Motor neuron (in vitro differentiated cells): ENCODE data around the gene VAMP3. TPM values are rescaled to one million over a fixed set of nuclear protein-coding genes. Genes with fewer than 3 reads are reported as not detected.

Experiments
- ATAC-seq, 8 experiments: fragments of 200-7000 bp; cut with Tn5 transposase; replicated peaks in 6 of 8; 2 replicates each; pipeline ENCODE4 v1.8.0; 2021; ENCODE audit warnings: mild to moderate bottlenecking in 8 of 8, moderate library complexity in 8 of 8
- H3K27ac ChIP-seq, 2 donors: fragments of 250-450 bp; sonication (Bioruptor Pico); 2 replicates each; pipeline ENCODE4 v1.9.0; 2021; ENCODE audit warnings: antibody characterized with exemption in 2 of 2, mild to moderate bottlenecking in 2 of 2, moderate library complexity in 1 of 2
- H3K4me1 ChIP-seq, 2 donors: fragments of 250-450 bp; sonication (Bioruptor Pico); replicated peaks in 1 of 2; 2 replicates each; pipeline ENCODE4 v1.6.1; 2021; ENCODE audit warnings: antibody characterized with exemption in 2 of 2, mild to moderate bottlenecking in 2 of 2, moderate library complexity in 1 of 2
- H3K4me3 ChIP-seq, 5 donors: fragments of 250-450 bp; sonication (Bioruptor Pico); 2 replicates each; pipeline ENCODE4 v1.9.0; 2021; ENCODE audit warnings: antibody characterized with exemption in 5 of 5, mild to moderate bottlenecking in 5 of 5, moderate library complexity in 4 of 5
- WGBS, 10 experiments: fragments of 450-650 bp; shearing (Covaris generic); methylation state at CpG; one replicate each; pipeline ENCODE4 v1.0.0; 2022; 5-methylcytosine and 5-hydroxymethylcytosine counted together
- in situ Hi-C, 9 experiments: fragments of 400-800 bp; cut with MboI; loops; one replicate each; pipeline ENCODE4 v1.15.0; 2021; ENCODE audit warnings: low sequenced_read_pairs in 9 of 9, low pct_unique_long_range_greater_than_20kb in 2 of 9; ENCODE audit not compliant: unreplicated experiment in 9 of 9
- total RNA-seq, 8 experiments: library from RNA; unstranded; fragments of 300-600 nt; gene quantifications; 2 replicates each; pipeline versions ENCODE4 v1.2.3 to v1.2.4, GENCODE V29; 2022

VAMP3 gene
- total RNA-seq, 8 experiments from 2014 or later, result 24.0 to 114 (median 52.2) TPM

DNA sequence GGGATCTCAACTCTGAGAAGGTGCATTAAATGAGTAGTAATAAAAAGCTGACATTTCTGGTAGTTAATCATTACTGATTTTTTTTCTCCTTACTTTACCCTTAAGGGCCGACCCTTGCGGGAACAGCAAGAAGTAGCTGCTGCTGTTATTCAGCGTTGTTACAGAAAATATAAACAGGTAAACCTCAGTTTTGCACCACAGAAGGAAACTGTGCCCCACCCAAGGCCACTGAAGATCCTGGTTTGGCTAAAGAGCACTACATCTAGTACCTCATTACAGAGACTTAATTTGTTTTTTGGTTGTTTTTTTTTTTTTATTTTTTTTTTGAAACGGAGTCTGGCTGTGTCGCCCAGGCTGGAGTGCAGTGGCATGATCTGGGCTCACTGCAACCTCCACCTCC lies 23.5 kb upstream of the VAMP3 start:
- in situ Hi-C loops, result loop anchor here in 1 of 9 experiments (10.0 kb wide), 1 partner anchor 73 kb away; no protein-coding TSS in a partner anchor
- ATAC-seq, result no peak
- WGBS, 10 experiments, result 73 to 100% (median 99%) methylated on average over 1 to 5 of the region's 5 CpGs
- Histone ChIP-seq H3K4me3 (no peak overlapping the region), H3K27ac (no peak overlapping the region), H3K4me1 (peaks cover 4 to 6% of the 10 kb centered on the region in 2 donors)

DNA sequence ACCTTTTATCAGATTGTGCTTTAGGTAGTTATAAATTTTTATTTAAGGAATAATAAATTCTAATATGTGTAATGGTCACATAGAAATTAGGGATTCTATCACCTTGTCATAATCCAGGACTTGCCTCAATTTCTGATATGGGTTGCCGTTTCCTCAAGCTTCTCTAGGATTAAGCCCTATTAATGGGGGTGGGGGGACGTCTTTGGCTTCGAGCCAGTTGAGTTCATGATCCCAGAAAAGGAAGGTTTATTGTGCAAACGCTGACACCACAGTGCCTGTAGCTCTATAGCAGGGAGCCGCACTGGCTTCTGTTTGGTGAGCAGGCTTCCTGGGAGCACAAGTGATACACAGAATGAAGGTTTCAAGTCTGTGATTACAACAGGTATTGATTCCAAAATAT lies 22.0 kb upstream of the VAMP3 start:
- 23 to 70% (median 44%) methylated on average over 2 to 5 of the region's 5 CpGs; no CpG with 5 or more reads in 2 of the 10 experiments for WGBS, 10 experiments
- H3K27ac ChIP-seq, result no peak overlapping the region
- peaks cover 9 to 12% of the 10 kb centered on the region in 2 donors for H3K4me1 ChIP-seq
- in situ Hi-C loops, result loop anchor here in 1 of 9 experiments (10.0 kb wide), 1 partner anchor 74 kb away; no protein-coding TSS in a partner anchor
- H3K4me3 ChIP-seq, result no peak overlapping the region
- ATAC-seq, result no peak

DNA sequence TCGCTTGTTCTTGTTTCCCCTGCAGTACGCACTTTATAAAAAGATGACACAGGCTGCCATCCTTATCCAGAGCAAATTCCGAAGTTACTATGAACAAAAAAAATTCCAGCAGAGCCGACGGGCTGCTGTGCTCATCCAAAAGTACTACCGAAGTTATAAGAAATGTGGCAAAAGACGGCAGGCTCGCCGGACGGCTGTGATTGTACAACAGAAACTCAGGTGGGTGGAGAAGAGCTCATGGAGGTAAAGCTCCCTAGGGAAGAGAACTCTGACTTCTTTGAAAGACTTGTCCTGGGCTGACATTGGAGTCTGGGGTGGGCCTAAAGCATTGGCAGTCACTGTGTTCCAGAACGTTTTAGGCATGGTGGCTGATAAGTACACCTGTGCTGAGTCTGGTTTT lies 19.9 kb upstream of the VAMP3 start:
- WGBS, 10 experiments, result 34 to 98% (median 85%) methylated on average over 1 to 11 of the region's 11 CpGs
- in situ Hi-C loops, result loop anchor here in 4 of 9 experiments (5.0 to 25.0 kb wide), 2 partner anchors 84 to 89 kb away; no protein-coding TSS in a partner anchor
- H3K27ac ChIP-seq, result no peak overlapping the region
- peaks cover 9 to 12% of the 10 kb centered on the region in 2 donors for H3K4me1 ChIP-seq
- no peak for ATAC-seq
- no peak overlapping the region for H3K4me3 ChIP-seq

DNA sequence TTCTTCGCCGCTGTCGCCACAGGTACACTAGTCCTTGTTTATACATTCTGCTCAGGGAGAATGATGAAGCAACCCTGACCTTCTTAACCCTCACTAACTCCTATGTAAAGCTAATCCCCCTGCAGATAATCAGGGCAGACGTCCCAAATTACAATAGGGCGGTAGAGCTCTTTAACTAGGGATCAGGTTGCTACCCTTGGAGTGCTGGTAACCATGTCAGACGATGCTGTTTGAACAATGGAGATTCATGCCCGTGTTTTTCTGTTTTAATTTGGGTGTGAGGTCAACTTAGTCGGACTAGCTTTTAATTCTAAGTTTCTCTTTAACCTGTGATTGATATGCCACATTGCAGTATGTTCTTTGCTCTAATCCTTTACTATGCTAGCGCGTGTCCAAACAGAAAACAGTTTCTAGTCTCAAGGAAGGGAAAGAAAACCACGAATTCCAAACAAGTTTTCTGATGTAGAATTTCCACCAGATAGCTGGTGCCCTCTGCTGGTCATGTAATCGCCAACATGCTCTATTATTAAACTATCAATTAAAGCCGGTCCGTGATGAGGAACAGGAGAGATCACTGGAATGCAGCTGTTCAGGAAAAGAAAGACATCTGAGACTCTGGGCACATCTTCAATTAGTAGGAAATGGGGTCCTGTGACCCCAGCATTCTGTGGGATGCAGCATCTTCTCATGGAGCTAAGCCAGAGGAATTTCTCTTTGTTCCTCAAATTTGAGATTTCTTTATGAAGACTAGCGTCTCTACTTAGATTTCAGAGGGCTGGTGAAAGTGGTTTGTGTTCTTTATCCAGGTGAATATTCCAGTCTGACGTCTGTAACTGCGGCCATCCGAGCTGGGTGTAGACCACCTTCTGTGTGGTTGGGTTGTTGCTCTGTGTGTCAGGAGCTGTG lies 18.3 kb upstream of the VAMP3 start:
- H3K4me3 ChIP-seq, result no peak overlapping the region
- no peak overlapping the region for H3K27ac ChIP-seq
- WGBS, 10 experiments, result 0 to 46% (median 20%) methylated on average over 1 to 18 of the region's 18 CpGs
- in situ Hi-C loops, result loop anchor here in 4 of 9 experiments (5.0 to 25.0 kb wide), 2 partner anchors 85 to 90 kb away; no protein-coding TSS in a partner anchor
- ATAC-seq, result peak; percentile 57 to 93 (median 68)
- peaks cover 9 to 12% of the 10 kb centered on the region in 2 donors for H3K4me1 ChIP-seq

DNA sequence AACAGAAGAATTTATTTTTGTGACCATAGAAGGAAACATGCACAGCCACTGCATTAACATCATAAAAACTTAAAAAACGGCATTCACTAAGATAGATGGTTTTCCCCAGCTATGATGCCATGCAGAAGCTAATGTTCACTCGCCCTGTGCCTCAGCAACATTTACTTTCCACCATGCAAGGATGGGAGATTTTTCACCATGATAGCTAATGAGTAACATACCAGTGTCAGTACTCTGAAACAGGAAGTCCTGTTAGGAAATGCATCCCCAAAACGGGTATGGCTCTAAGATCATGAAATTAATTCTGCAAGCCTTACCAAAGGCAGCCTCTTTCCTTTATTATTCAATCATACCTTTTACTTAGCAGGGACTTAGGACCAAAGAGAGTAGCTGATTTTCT lies 17.5 kb upstream of the VAMP3 start:
- H3K4me3 ChIP-seq, result no peak overlapping the region
- ATAC-seq, result no peak
- no peak overlapping the region for H3K27ac ChIP-seq
- in situ Hi-C loops, result loop anchor here in 4 of 9 experiments (5.0 to 25.0 kb wide), 2 partner anchors 86 to 91 kb away; no protein-coding TSS in a partner anchor
- WGBS, 10 experiments, result 13 to 92% (median 58%) methylated on average over 1 to 3 of the region's 3 CpGs; no CpG with 5 or more reads in 1 of the 10 experiments
- peaks cover 9 to 12% of the 10 kb centered on the region in 2 donors for H3K4me1 ChIP-seq

DNA sequence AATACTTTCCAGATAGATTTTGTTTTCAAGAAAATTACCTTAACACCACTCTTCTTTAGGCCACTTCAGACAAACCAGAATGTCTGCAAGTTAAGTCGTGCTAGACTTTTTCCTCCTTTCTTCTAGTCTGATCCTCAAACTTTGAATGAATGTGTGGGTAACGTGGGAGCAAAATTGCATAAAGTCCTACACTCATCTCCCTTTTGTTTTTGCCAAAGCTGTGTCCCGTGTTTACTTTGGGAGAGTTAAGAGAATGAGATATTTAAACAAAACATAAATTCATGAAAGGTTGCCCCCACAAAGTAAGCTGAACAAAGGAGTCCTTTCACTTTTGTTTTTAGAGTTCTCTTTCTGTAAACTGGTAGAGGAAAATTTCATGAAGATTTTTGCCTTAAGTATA lies 16.9 kb upstream of the VAMP3 start:
- Histone ChIP-seq H3K4me3 (no peak overlapping the region), H3K27ac (no peak overlapping the region), H3K4me1 (peaks cover 9 to 12% of the 10 kb centered on the region in 2 donors)
- ATAC-seq, result no peak
- in situ Hi-C loops, result loop anchor here in 4 of 9 experiments (5.0 to 25.0 kb wide), 2 partner anchors 87 to 92 kb away; no protein-coding TSS in a partner anchor
- 30 to 94% (median 84%) methylated on average over 2 to 3 of the region's 3 CpGs; no CpG with 5 or more reads in 1 of the 10 experiments for WGBS, 10 experiments

DNA sequence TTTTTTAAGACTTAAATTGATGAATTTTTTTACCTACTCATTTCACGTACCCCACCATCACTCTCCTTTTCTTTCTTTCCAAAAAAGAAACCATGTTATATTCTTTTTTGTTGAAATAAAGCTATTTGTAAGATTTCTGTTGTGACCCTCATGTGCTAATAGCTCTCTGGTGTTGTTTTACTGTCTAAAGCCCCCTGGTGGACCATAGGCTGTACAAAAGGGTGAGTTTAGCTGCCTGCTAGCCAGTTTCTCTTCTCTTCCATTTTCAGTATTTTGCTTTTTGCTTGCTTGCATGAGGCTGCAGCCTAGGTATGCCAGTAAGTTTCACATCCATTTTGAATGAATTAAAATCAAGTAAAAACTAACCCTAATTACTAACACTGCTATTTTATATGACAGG lies 15.6 kb upstream of the VAMP3 start:
- 0 to 100% (median 33%) methylated on average over 1 of the region's 1 CpG; no CpG with 5 or more reads in 3 of the 10 experiments for WGBS, 10 experiments
- Histone ChIP-seq H3K27ac (no peak overlapping the region), H3K4me3 (no peak overlapping the region), H3K4me1 (peaks cover 9 to 12% of the 10 kb centered on the region in 2 donors)
- ATAC-seq, result peak in 1 of 8 experiments; percentile 74
- in situ Hi-C loops, result loop anchor here in 3 of 9 experiments (25.0 kb wide), 1 partner anchor 93 kb away; no protein-coding TSS in a partner anchor

DNA sequence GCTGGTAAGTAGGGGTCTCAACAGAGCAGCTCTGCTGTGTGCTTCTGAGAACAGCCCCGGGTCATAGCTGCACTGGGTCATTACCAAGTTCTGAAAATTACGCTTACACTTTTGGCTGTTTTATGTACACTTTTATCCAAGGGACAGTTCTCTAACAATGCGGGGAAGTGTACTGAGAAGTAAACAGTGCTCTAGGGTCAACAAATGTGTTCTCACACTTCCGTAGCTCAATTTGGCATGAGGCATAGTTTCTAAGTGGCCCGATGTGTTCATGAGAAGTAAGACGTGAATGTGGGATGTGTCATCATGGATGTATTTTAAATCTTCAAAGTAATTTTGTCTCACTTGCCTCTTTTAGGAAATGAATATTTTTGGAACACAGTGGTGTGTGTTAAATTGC lies 10.9 kb upstream of the VAMP3 start:
- 44 to 100% (median 93%) methylated on average over 1 to 6 of the region's 6 CpGs; no CpG with 5 or more reads in 2 of the 10 experiments for WGBS, 10 experiments
- no peak overlapping the region for H3K27ac ChIP-seq
- H3K4me3 ChIP-seq, result no peak overlapping the region
- no peak for ATAC-seq
- H3K4me1 ChIP-seq, result no peaks in the 10 kb centered on the region
- in situ Hi-C loops, result loop anchor here in 3 of 9 experiments (25.0 kb wide), 1 partner anchor 98 kb away; no protein-coding TSS in a partner anchor

DNA sequence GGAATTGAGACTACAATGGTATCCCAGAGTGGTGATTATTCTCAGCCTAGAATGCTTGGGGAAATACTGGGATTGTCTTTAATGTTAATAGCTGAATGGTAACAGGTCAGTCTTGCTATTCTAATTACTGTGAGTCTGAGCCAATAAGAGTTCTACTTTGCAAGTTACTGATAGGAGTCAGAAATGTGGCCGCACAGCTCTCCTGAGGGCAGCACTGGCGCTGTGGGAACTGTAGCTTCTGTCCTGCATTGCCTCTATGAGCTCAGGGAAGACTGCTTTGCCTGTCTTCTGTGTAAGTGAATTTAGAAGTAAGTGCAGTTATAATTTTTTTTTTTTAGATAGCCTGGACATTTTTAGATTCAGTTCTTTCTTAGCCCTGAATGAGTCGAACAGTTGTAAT lies 10.0 kb upstream of the VAMP3 start:
- no peak overlapping the region for H3K4me3 ChIP-seq
- H3K27ac ChIP-seq, result no peak overlapping the region
- 13 to 100% (median 77%) methylated on average over 1 to 3 of the region's 3 CpGs; no CpG with 5 or more reads in 2 of the 10 experiments for WGBS, 10 experiments
- no peaks in the 10 kb centered on the region for H3K4me1 ChIP-seq
- in situ Hi-C loops, result loop anchor here in 3 of 9 experiments (25.0 kb wide), 1 partner anchor 99 kb away; no protein-coding TSS in a partner anchor
- no peak for ATAC-seq

DNA sequence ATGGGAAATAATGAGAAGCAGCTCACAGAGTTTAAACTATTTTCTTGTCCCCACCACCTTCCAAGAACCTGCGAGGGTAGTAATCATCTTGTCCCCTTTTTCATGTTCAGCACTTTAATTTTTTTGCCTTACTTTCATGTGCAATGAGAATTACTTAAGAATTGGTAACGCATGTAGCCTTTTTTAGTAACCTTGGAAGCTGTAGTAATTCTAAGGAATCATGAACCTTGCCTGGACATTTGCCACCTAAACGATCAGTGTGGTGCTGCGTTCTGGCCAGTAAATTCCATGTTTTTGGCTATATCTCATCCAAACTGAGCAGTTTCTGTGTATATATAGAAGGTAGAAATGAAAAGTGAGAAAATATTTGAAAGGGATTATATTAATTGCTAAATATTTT lies 3.9 kb upstream of the VAMP3 start:
- H3K4me3 ChIP-seq, result no peak overlapping the region
- ATAC-seq, result no peak
- WGBS, 10 experiments, result 21 to 100% (median 81%) methylated on average over 1 to 4 of the region's 4 CpGs
- H3K27ac ChIP-seq, result no peak overlapping the region
- peaks cover 1 to 4% of the 10 kb centered on the region in 2 donors for H3K4me1 ChIP-seq
- in situ Hi-C loops, result loop anchor here in 3 of 9 experiments (25.0 kb wide), 1 partner anchor 105 kb away; no protein-coding TSS in a partner anchor

DNA sequence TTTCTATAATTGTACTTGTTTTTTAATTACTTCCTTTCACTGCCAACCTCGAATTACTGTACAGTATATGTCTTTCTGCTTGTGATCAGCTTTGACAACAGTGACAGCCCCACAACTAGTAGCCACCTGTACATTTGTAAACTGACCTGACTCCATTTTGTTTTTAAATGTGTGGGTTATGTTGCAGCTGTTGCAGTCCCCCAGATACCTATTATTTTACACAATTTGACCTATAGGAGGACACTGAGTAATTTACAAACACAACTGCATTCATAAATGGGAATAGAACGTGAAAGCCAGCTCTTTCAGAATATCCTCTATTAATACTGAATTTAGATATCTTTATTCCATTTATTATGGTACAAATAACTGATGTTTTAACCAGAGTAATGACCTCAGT lies 2.5 kb upstream of the VAMP3 start:
- H3K27ac ChIP-seq, result no peak overlapping the region
- 20 to 88% (median 56%) methylated on average over 1 to 2 of the region's 2 CpGs; no CpG with 5 or more reads in 2 of the 10 experiments for WGBS, 10 experiments
- in situ Hi-C loops, result loop anchor here in 3 of 9 experiments (25.0 kb wide), 1 partner anchor 106 kb away; no protein-coding TSS in a partner anchor
- no peak for ATAC-seq
- no peak overlapping the region for H3K4me3 ChIP-seq
- H3K4me1 ChIP-seq, result peaks cover 5 to 8% of the 10 kb centered on the region in 2 donors

DNA sequence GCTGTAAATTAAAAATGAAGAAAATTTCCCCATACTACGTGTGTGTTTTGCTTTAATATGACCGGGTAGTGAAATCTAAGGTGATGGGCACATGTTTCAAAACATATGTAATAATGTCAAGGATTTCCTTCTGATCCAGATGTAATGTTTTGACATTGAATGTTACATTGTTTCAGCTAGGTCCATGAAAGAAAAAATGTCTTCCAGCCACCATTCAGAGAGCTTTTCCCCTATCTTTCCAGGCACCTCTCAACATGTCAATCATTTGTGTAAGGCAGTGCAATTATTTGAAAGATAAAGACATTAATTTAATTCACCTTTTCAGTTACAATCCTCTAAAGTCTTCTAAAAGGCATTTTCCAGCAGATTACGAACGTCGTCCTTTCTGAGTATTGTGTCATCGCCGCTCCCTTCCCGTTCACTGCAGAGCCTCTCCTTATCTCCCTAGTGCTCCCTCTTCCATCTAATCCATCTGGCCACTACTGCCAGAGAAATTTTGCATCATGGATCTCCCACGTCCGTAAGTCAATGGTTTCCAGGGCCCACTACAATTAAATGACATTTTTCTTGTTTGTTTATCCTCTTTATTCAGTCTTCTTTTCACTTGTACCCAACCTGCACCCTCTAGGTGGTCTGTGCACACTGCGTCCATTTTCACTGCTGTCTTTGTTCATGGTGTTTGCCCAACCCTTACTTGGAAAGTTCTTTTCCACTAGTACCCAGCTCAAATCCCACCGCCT lies 1.3 kb upstream of the VAMP3 start:
- in situ Hi-C loops, result loop anchor here in 3 of 9 experiments (25.0 kb wide), 1 partner anchor 108 kb away; no protein-coding TSS in a partner anchor
- no peak overlapping the region for H3K4me3 ChIP-seq
- 72 to 100% (median 86%) methylated on average over 1 to 12 of the region's 12 CpGs for whole genome bisulfite sequencing, 10 experiments
- ATAC-seq, result no peak
- peaks cover 5 to 8% of the 10 kb centered on the region in 2 donors for H3K4me1 ChIP-seq
- no peak overlapping the region for H3K27ac ChIP-seq
